Measurements from ENCODE around the gene CRHR2. TPM values are rescaled to one million over a fixed set of nuclear protein-coding genes. Genes with fewer than 3 reads are reported as not detected.

CRHR2 gene
- total RNA-seq, 1 donor from 2014 or later = not detected

GRCh38 chr7:30635798-30636197 is 46.5 kb downstream of the CRHR2 start:
- TF ChIP-seq POLR2A (IDR thresholded peaks at IDR 0.05) = no peak
- no peak for TF ChIP-seq POLR2AphosphoS5 (IDR thresholded peaks at IDR 0.05; ENCODE audit: insufficient read depth in 1 of 2, low read depth in 1 of 2)
- TF ChIP-seq CTCF (IDR thresholded peaks at IDR 0.05) = no peak
- intact Hi-C loops (cut with DNase I) = no loop called here

GRCh38 chr7:30634634-30635201 is 47.5 kb downstream of the CRHR2 start:
- Histone ChIP-seq H3K4me3 (no peak overlapping the region), H3K36me3 (peaks cover 0 to 58% of the 10 kb centered on the region in 2 donors), H3K9me3 (no peaks in the 10 kb centered on the region), H3K27ac (no peak overlapping the region), H3K4me1 (no peaks in the 10 kb centered on the region), H3K27me3 (no peaks in the 10 kb centered on the region)
- no peak for DNase-seq (ENCODE audit: extremely low spot score in 2 of 2)
- TF ChIP-seq POLR2A (IDR thresholded peaks at IDR 0.05) (no peak), POLR2AphosphoS5 (IDR thresholded peaks at IDR 0.05; ENCODE audit: insufficient read depth in 1 of 2, low read depth in 1 of 2) (no peak), CTCF (IDR thresholded peaks at IDR 0.05) (no peak)
- intact Hi-C loops (cut with DNase I) = no loop called here

More at GRCh38 chr7:30635798-30636197, 46.5 kb downstream of the CRHR2 start:
- Histone ChIP-seq H3K27ac (no peak overlapping the region), H3K4me1 (no peaks in the 10 kb centered on the region), H3K9me3 (no peaks in the 10 kb centered on the region), H3K27me3 (no peaks in the 10 kb centered on the region), H3K4me3 (no peak overlapping the region), H3K36me3 (peaks cover 0 to 47% of the 10 kb centered on the region in 2 donors)
- DNase-seq (ENCODE audit: extremely low spot score in 2 of 2) = no peak

- H3K27ac ChIP-seq = no peak overlapping the region
- TF ChIP-seq POLR2AphosphoS5 (IDR thresholded peaks at IDR 0.05; ENCODE audit: insufficient read depth in 1 of 2, low read depth in 1 of 2) (no peak), CTCF (IDR thresholded peaks at IDR 0.05) (no peak), POLR2A (IDR thresholded peaks at IDR 0.05) (no peak)
- no peaks in the 10 kb centered on the region for H3K27me3 ChIP-seq
- no peaks in the 10 kb centered on the region for H3K9me3 ChIP-seq
- no peaks in the 10 kb centered on the region for H3K4me1 ChIP-seq
- intact Hi-C loops (cut with DNase I) = no loop called here
- H3K4me3 ChIP-seq = no peak overlapping the region
- H3K36me3 ChIP-seq = peaks cover 0 to 62% of the 10 kb centered on the region in 2 donors
- DNase-seq (ENCODE audit: extremely low spot score in 2 of 2) = no peak
These were observed 48.0 kb downstream of the CRHR2 start for GRCh38 chr7:30634193-30634626.

- H3K4me1 ChIP-seq = no peaks in the 10 kb centered on the region
- H3K4me3 ChIP-seq = no peak overlapping the region
- H3K27ac ChIP-seq = no peak overlapping the region
- no peaks in the 10 kb centered on the region for H3K9me3 ChIP-seq
- DNase-seq (ENCODE audit: extremely low spot score in 2 of 2) = no peak
- no peak for TF ChIP-seq CTCF (IDR thresholded peaks at IDR 0.05)
- H3K36me3 ChIP-seq = peaks cover 0 to 72% of the 10 kb centered on the region in 2 donors
- intact Hi-C loops (cut with DNase I) = no loop called here
- no peaks in the 10 kb centered on the region for H3K27me3 ChIP-seq
These were observed 49.0 kb downstream of the CRHR2 start for GRCh38 chr7:30633223-30633622.

GRCh38 chr7:30630986-30631385 is 51.3 kb downstream of the CRHR2 start:
- intact Hi-C loops (cut with DNase I) = no loop called here
- Histone ChIP-seq H3K9me3 (no peaks in the 10 kb centered on the region), H3K36me3 (peaks cover 0 to 92% of the 10 kb centered on the region in 2 donors), H3K4me1 (no peaks in the 10 kb centered on the region), H3K27ac (no peak overlapping the region), H3K27me3 (no peaks in the 10 kb centered on the region), H3K4me3 (no peak overlapping the region)
- no peak for DNase-seq (ENCODE audit: extremely low spot score in 2 of 2)
- TF ChIP-seq POLR2A (IDR thresholded peaks at IDR 0.05) (no peak), CTCF (IDR thresholded peaks at IDR 0.05) (no peak), POLR2AphosphoS5 (IDR thresholded peaks at IDR 0.05; ENCODE audit: insufficient read depth in 1 of 2, low read depth in 1 of 2) (no peak)

Data from vagina (tissue), 2 donors.